Nephron progenitor cell (in vitro differentiated cells): Measurements from ENCODE around the gene ADGRL3.

ENCODE experiments used
- DNase-seq: peaks from one replicate; pipeline ENCODE4 v3.0.0; 2021
- H3K27ac Mint-ChIP-seq: 2 replicates; pipeline ENCODE4 v1.8.0; 2021; ENCODE audit warnings: mild to moderate bottlenecking, moderate library complexity, mixed read lengths
- H3K27me3 Mint-ChIP-seq: 2 replicates; pipeline ENCODE4 v1.8.0; 2021; ENCODE audit warnings: mild to moderate bottlenecking, low read depth, mixed read lengths; ENCODE audit not compliant: poor library complexity
- H3K36me3 Mint-ChIP-seq: 2 replicates; pipeline ENCODE4 v1.8.0; 2021; ENCODE audit warnings: low read depth, mixed read lengths
- H3K4me1 Mint-ChIP-seq: 2 replicates; pipeline ENCODE4 v1.8.0; 2021; ENCODE audit warnings: mixed read lengths
- H3K4me3 Mint-ChIP-seq: 2 replicates; pipeline ENCODE4 v1.8.0; 2021; ENCODE audit warnings: mild to moderate bottlenecking, moderate library complexity, mixed read lengths
- H3K9me3 Mint-ChIP-seq: 2 replicates; pipeline ENCODE4 v1.8.0; 2021; ENCODE audit warnings: mild to moderate bottlenecking, moderate library complexity, mixed read lengths
- CTCF ChIP-seq: fragments of 200-600 bp; sonication (generic); IDR thresholded peaks from 2 replicates; pipeline ENCODE4 v1.5.0; 2021; ENCODE audit warnings: antibody characterized with exemption

The ADGRL3 gene

DNA sequence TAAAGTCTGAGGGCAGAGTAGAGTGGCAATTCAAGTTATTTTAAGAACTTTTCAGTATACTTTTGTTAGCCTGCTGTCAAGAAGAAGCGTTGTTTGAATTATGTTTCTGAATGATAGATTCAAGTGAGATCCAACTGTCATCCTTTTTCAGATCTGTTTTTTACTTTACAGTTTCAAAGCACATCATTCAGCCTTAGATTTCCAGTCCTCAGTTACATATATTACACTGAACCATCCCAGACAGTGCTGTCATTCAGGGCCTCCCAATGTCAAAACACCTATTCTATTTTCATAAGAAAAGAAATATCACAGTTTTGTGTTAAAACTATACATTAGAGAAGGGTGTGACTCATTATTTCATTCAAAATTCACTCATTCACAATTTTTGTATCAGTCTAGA lies 856.9 kb downstream of the ADGRL3 start:
- H3K27me3 Mint-ChIP-seq = no peaks in the 10 kb centered on the region

GRCh38 chr4:62058571-62058970 lies 858.4 kb downstream of the ADGRL3 start:
- no peak for TF ChIP-seq CTCF
- DNase-seq = no peak
- Mint-ChIP-seq H3K9me3 (no peaks in the 10 kb centered on the region), H3K27me3 (no peaks in the 10 kb centered on the region), H3K4me3 (no peak overlapping the region), H3K4me1 (peaks cover 5% of the 10 kb centered on the region), H3K27ac (peak overlapping the region; percentile 32), H3K36me3 (no peaks in the 10 kb centered on the region)

More for the DNA sequence above, 856.9 kb downstream of the ADGRL3 start:
- no peak overlapping the region for H3K4me3 Mint-ChIP-seq
- no peak for TF ChIP-seq CTCF
- no peaks in the 10 kb centered on the region for H3K9me3 Mint-ChIP-seq
- peaks cover 5% of the 10 kb centered on the region for H3K4me1 Mint-ChIP-seq
- DNase-seq = no peak
- H3K27ac Mint-ChIP-seq = no peak overlapping the region
- H3K36me3 Mint-ChIP-seq = no peaks in the 10 kb centered on the region

GRCh38 chr4:62070291-62070852 lies 870.2 kb downstream of the ADGRL3 start:
- no peak for DNase-seq
- Mint-ChIP-seq H3K4me3 (no peak overlapping the region), H3K27me3 (no peaks in the 10 kb centered on the region), H3K4me1 (peaks cover 14% of the 10 kb centered on the region), H3K27ac (no peak overlapping the region), H3K36me3 (peaks cover 5% of the 10 kb centered on the region), H3K9me3 (no peaks in the 10 kb centered on the region)
- TF ChIP-seq CTCF = no peak

GRCh38 chr4:62075089-62075488 lies 875.0 kb downstream of the ADGRL3 start:
- TF ChIP-seq CTCF = no peak
- Mint-ChIP-seq H3K4me3 (no peak overlapping the region), H3K4me1 (peaks cover 4% of the 10 kb centered on the region), H3K9me3 (no peaks in the 10 kb centered on the region), H3K27me3 (no peaks in the 10 kb centered on the region), H3K36me3 (peaks cover 5% of the 10 kb centered on the region), H3K27ac (peak overlapping the region; percentile 10)
- DNase-seq = no peak

DNA sequence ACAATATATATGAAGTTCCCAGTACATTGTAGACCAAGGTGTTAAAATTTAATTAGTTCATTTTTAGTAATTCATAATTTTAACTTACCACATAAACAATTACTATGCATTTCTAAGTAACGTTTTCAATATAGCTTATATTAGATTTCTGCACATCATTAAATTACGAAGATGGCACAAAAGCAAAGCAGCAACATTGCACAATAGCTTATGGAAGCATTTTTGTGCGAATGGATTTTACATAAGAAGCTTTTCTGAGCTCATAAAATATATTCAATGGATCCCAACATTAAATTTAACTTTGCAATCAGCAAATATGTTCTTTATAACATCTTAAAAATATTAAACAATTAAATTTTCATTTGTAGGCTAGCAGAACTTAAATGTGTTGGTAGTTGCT lies 875.4 kb downstream of the ADGRL3 start:
- DNase-seq = no peak
- Mint-ChIP-seq H3K9me3 (no peaks in the 10 kb centered on the region), H3K4me1 (peaks cover 4% of the 10 kb centered on the region), H3K27me3 (no peaks in the 10 kb centered on the region), H3K36me3 (peaks cover under 1% of the 10 kb centered on the region), H3K27ac (no peak overlapping the region), H3K4me3 (no peak overlapping the region)
- TF ChIP-seq CTCF = no peak

GRCh38 chr4:62077406-62077805 lies 877.3 kb downstream of the ADGRL3 start:
- H3K4me1 Mint-ChIP-seq = no peaks in the 10 kb centered on the region
- DNase-seq = no peak

More at GRCh38 chr4:62077406-62077805, 877.3 kb downstream of the ADGRL3 start:
- H3K4me3 Mint-ChIP-seq = no peak overlapping the region
- no peaks in the 10 kb centered on the region for H3K27me3 Mint-ChIP-seq
- no peaks in the 10 kb centered on the region for H3K36me3 Mint-ChIP-seq
- no peak for TF ChIP-seq CTCF
- no peak overlapping the region for H3K27ac Mint-ChIP-seq
- no peaks in the 10 kb centered on the region for H3K9me3 Mint-ChIP-seq
